ENCODE data around the gene ZCCHC3. TPM values are rescaled to one million over a fixed set of nuclear protein-coding genes. Genes with fewer than 3 reads are reported as not detected.
A peak's percentile ranks its signal among the peaks of the same experiment; 100 is the strongest.

ZCCHC3 gene
- total RNA-seq, 1 donor from 2014 or later, result 40.8 TPM

DNA sequence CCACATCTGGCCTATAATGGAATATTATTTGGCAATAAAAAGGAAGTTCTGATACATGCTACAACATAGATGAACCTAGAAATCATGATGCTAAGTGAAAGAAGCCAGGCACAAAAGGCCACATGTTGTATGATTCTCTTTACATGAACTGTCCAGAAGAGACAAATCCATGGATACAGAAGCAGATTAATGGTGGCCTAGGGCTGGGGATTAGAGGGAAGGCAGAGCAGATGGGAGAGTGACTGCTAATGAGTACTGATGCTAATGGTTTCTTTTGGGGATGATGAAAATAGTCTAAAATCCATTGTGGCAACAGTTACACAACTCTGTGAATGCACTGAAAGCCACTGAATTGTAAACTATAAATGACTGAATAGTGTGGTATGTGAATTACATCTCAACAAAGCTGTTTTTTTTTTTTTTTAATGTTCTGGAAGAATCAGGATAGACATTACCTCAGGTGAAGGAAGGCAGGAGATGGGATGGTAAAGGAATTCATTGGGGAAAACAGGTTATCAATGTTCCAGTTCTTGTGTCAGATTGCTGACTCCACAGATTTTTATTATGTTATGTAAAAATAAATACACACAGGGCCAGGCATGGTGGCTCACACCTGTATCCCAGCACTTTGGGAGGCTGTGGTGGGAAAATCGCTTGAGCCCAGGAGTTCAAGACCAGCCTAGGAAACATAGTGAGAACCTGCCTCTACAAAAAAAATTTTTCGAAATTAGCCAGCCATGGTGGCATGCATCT lies 19.1 kb downstream of the ZCCHC3 start:
- no peaks in the 10 kb centered on the region for H3K9me3 Mint-ChIP-seq
- peaks cover 7% of the 10 kb centered on the region for H3K4me1 Mint-ChIP-seq
- TF ChIP-seq, protein P1, sequence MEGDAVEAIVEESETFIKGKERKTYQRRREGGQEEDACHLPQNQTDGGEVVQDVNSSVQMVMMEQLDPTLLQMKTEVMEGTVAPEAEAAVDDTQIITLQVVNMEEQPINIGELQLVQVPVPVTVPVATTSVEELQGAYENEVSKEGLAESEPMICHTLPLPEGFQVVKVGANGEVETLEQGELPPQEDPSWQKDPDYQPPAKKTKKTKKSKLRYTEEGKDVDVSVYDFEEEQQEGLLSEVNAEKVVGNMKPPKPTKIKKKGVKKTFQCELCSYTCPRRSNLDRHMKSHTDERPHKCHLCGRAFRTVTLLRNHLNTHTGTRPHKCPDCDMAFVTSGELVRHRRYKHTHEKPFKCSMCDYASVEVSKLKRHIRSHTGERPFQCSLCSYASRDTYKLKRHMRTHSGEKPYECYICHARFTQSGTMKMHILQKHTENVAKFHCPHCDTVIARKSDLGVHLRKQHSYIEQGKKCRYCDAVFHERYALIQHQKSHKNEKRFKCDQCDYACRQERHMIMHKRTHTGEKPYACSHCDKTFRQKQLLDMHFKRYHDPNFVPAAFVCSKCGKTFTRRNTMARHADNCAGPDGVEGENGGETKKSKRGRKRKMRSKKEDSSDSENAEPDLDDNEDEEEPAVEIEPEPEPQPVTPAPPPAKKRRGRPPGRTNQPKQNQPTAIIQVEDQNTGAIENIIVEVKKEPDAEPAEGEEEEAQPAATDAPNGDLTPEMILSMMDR (IDR thresholded peaks at IDR 0.05; ENCODE audit: unreplicated experiment), result no peak
- no peaks in the 10 kb centered on the region for H3K27me3 Mint-ChIP-seq (ENCODE audit: low read depth)
- H3K27ac Mint-ChIP-seq, result no peak overlapping the region
- H3K4me3 Mint-ChIP-seq, result no peak overlapping the region
- no peak for DNase-seq (ENCODE audit: low spot score in 2 of 2, unreplicated experiment in 2 of 2)
- peaks cover 15% of the 10 kb centered on the region for H3K36me3 Mint-ChIP-seq

DNA sequence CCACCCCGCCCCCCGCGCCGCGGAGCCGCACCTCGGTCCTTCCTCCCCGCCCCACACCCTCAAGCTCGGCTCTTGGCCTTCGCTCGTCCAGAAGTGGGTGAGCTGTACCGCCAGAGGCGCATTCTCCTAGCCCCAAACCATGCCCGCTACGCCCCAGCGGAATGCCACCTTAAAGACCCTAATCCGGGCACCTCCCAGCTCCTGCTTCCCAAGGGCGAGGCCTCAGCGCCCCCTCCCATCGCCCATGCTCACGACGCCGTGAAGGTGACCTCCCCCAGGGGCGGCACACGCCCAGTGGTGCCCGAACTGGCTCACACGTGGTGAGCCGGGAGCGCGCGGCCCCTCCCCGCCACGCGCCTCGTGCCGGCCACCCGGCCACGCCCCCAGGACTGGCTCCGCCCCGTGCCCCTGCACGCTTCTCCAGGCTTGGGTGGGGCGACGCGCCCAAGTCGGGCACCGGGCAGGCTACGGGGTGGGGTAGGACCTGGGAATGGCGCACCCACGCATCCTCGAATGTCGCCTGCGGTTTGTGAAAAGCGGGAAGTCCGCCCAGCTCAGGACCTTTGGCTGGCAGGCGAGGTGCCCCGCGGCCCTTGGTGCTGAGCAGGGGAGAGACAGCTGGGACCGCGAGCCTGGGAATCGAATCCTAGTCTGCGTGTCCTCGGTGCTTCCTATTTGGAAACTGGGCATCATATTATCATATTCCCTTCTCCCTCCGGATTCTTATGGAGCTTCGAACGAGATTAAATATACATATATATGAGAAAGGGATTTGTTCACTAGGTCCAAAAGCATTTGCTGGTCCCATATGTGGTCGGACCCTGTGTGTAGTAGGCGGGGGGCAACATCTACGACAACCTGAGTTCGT lies 27.0 kb downstream of the ZCCHC3 start:
- Mint-ChIP-seq H3K36me3 (peaks cover 12% of the 10 kb centered on the region), H3K4me1 (peaks cover 31% of the 10 kb centered on the region), H3K4me3 (peak overlapping the region; percentile 87), H3K27me3 (ENCODE audit: low read depth) (no peaks in the 10 kb centered on the region), H3K27ac (peak overlapping the region; percentile 98), H3K9me3 (no peaks in the 10 kb centered on the region)
- DNase-seq (ENCODE audit: low spot score in 2 of 2, unreplicated experiment in 2 of 2), result peak; percentile 82 to 92
- TF ChIP-seq, protein P1 (IDR thresholded peaks at IDR 0.05; ENCODE audit: unreplicated experiment), result no peak

DNA sequence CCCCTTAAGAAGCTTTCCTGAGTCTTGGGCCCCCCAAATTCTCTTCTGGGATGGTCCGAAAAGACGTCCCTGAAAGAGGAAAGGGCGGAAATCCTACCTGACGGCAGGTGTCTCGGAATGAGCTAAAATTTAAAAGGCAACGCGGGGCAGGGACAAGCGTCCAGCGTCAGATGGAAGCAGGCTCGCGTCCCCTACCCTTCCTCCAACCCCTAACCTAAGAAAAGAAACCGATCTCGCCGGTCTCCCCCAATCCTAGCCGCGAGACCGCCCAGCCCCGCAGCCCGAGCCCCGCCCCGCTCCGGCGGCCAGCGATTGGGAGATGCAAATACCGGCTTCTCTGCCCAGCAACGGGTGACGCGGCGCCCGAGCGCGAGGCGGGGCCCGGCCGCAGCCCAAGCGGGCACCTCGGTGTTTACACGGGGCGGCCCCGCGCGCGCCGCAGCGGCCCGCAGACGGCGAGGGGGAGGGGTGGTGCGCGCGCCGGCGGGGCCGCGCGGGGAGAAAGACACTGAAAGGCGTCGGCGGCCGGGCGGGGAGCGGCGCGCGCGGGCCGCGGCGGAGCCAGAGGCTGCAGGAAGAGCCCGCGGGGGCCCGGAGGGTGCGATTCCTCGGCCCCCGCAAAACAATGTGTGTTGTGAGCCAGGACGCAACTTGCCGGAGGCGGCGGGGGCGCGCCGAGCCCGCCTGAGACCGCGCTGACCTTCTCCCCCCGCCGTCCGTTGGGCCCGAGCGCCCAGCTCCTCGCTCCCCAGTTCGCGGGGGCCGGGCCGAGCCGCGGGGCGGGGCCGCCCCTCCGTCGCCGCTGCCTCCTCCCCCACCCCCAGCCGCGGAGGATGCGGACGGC lies 27.9 kb downstream of the ZCCHC3 start, which contains the start of gene SOX12:
Gene SOX12, plus strand, starts transcription at position 508 of the 844 bp plus-strand sequence. CDS start 373 bp downstream, outside the sequence.
- peak; percentile 97 to 100 for DNase-seq (ENCODE audit: low spot score in 2 of 2, unreplicated experiment in 2 of 2)
- Mint-ChIP-seq H3K4me3 (peak within 1 kb of the TSS; percentile 89), H3K27me3 (ENCODE audit: low read depth) (no peaks in the 10 kb centered on the region), H3K27ac (peak within 1 kb of the TSS; percentile 98), H3K36me3 (peaks cover 9% of the 10 kb centered on the region), H3K9me3 (no peaks in the 10 kb centered on the region), H3K4me1 (peaks cover 40% of the 10 kb centered on the region)
- TF ChIP-seq, protein P1 (IDR thresholded peaks at IDR 0.05; ENCODE audit: unreplicated experiment), result no peak

DNA sequence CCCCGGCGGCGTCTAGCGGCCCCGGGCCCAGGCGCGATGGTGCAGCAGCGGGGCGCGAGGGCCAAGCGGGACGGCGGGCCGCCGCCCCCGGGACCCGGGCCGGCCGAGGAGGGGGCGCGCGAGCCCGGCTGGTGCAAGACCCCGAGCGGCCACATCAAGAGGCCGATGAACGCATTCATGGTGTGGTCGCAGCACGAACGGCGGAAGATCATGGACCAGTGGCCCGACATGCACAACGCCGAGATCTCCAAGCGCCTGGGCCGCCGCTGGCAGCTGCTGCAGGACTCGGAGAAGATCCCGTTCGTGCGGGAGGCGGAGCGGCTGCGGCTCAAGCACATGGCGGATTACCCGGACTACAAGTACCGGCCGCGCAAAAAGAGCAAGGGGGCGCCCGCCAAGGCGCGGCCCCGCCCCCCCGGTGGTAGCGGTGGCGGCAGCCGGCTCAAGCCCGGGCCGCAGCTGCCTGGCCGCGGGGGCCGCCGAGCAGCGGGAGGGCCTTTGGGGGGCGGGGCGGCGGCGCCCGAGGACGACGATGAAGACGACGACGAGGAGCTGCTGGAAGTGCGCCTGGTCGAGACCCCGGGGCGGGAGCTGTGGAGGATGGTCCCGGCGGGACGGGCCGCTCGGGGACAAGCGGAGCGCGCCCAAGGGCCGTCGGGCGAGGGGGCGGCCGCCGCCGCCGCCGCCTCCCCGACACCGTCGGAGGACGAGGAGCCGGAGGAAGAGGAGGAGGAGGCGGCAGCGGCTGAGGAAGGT lies 28.7 kb downstream of the ZCCHC3 start:
- Mint-ChIP-seq H3K36me3 (peaks cover 4% of the 10 kb centered on the region), H3K9me3 (no peaks in the 10 kb centered on the region), H3K4me3 (peak overlapping the region; percentile 89), H3K27ac (peak overlapping the region; percentile 94), H3K27me3 (ENCODE audit: low read depth) (no peaks in the 10 kb centered on the region), H3K4me1 (peaks cover 46% of the 10 kb centered on the region)
- DNase-seq (ENCODE audit: low spot score in 2 of 2, unreplicated experiment in 2 of 2), result peak; percentile 60 to 77
- TF ChIP-seq, protein P1 (IDR thresholded peaks at IDR 0.05; ENCODE audit: unreplicated experiment), result no peak
